Parathyroid adenoma (tissue), 2 donors: ENCODE results near the gene CLEC12A.

Experiments
- H2AFZ ChIP-seq: fragments of 300-600 bp; sonication (generic); one replicate; pipeline ENCODE4 v1.7.0; 2017; ENCODE audit warnings: antibody characterized with exemption, mild to moderate bottlenecking
- H3K27ac ChIP-seq: fragments of 300-600 bp; sonication (generic); one replicate; pipeline ENCODE4 v1.7.0; 2017
- H3K27me3 ChIP-seq: fragments of 300-600 bp; sonication (generic); one replicate; pipeline ENCODE4 v1.7.0; 2017; ENCODE audit warnings: low read length; ENCODE audit not compliant: control insufficient read depth, insufficient read depth
- H3K36me3 ChIP-seq: fragments of 300-600 bp; sonication (generic); one replicate; pipeline ENCODE4 v1.7.0; 2017; ENCODE audit warnings: low read length; ENCODE audit not compliant: control insufficient read depth, insufficient read depth
- H3K4me1 ChIP-seq: fragments of 300-600 bp; sonication (generic); one replicate; pipeline ENCODE4 v1.7.0; 2017; ENCODE audit warnings: control low read depth
- H3K4me2 ChIP-seq: fragments of 300-600 bp; sonication (generic); one replicate; pipeline ENCODE4 v1.7.0; 2017; ENCODE audit warnings: low read length
- H3K4me3 ChIP-seq: fragments of 300-600 bp; sonication (generic); one replicate; pipeline ENCODE4 v1.7.0; 2017; ENCODE audit warnings: low read depth, low read length
- H3K79me2 ChIP-seq: fragments of 300-600 bp; sonication (generic); one replicate; pipeline ENCODE4 v1.7.0; 2017; ENCODE audit warnings: control low read depth
- H3K9ac ChIP-seq: fragments of 300-600 bp; sonication (generic); one replicate; pipeline ENCODE4 v1.7.0; 2017; ENCODE audit warnings: mild to moderate bottlenecking
- H3K9me3 ChIP-seq: fragments of 300-600 bp; sonication (generic); one replicate; pipeline ENCODE4 v1.7.0; 2017; ENCODE audit warnings: low read length; ENCODE audit not compliant: control insufficient read depth
- TF ChIP-seq, protein P1 (sequence below): fragments of 300-600 bp; sonication (generic); IDR thresholded peaks from one replicate; pipeline ENCODE4 v1.7.0; 2017; ENCODE audit warnings: antibody characterized with exemption, mild to moderate bottlenecking
- donor health status: primary hyperparathyroidism.

Gene CLEC12A

DNA sequence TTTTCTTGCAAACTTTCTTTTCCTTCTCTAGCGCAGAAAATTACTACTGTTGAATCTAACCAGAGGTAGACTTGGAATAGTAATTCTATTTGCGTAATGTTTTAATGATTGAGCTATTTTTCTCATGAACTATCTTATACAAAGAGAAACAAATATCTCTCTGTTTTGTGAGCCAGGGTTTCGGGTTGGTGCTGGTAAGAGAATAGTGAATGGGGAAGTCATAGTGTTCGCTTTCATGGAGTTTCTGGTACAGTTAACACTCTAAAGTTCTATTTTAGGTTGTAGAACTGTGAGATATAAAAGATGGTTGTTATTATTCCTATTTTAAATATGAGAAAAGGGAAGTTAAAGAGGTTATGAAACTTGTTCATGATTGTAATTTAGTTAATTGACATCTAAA is 21.1 kb downstream of the CLEC12A start:
- Histone ChIP-seq H3K79me2 (no peaks in the 10 kb centered on the region), H3K4me1 (no peaks in the 10 kb centered on the region), H3K9me3 (no peaks in the 10 kb centered on the region), H2AFZ (no peak overlapping the region), H3K27ac (no peak overlapping the region), H3K9ac (no peak overlapping the region), H3K36me3 (no peaks in the 10 kb centered on the region), H3K27me3 (no peaks in the 10 kb centered on the region), H3K4me2 (no peak overlapping the region), H3K4me3 (no peak overlapping the region)
- TF ChIP-seq, protein P1, sequence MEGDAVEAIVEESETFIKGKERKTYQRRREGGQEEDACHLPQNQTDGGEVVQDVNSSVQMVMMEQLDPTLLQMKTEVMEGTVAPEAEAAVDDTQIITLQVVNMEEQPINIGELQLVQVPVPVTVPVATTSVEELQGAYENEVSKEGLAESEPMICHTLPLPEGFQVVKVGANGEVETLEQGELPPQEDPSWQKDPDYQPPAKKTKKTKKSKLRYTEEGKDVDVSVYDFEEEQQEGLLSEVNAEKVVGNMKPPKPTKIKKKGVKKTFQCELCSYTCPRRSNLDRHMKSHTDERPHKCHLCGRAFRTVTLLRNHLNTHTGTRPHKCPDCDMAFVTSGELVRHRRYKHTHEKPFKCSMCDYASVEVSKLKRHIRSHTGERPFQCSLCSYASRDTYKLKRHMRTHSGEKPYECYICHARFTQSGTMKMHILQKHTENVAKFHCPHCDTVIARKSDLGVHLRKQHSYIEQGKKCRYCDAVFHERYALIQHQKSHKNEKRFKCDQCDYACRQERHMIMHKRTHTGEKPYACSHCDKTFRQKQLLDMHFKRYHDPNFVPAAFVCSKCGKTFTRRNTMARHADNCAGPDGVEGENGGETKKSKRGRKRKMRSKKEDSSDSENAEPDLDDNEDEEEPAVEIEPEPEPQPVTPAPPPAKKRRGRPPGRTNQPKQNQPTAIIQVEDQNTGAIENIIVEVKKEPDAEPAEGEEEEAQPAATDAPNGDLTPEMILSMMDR, result no peak

DNA sequence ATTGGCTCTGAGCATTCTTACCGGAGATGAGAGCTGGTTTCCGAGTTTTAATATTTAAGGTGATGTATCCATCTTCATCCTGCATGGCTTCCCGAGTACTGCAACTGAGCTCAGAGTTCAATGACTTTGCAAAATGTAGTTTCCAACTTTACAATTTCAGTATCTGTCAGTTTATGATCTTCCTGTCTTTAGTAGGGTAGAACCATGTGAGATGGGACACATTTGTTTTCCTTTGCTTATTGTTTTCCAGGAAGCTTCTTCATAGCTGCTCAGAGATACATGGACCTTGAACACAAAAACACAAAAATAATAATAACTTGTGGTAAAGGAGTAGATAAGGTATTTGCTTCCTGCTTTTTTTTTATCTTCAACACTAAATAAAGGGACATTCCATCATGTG is 27.8 kb downstream of the CLEC12A start, which contains the start of gene CLEC1B:
CLEC1B (minus strand) TSS at position 106 of the 400 bp plus-strand sequence; CDS start at position 85, 21 bp downstream.
- Histone ChIP-seq H3K4me1 (no peaks in the 10 kb centered on the region), H2AFZ (no peak within 1 kb of the TSS)
- TF ChIP-seq, protein P1, result no peak

DNA sequence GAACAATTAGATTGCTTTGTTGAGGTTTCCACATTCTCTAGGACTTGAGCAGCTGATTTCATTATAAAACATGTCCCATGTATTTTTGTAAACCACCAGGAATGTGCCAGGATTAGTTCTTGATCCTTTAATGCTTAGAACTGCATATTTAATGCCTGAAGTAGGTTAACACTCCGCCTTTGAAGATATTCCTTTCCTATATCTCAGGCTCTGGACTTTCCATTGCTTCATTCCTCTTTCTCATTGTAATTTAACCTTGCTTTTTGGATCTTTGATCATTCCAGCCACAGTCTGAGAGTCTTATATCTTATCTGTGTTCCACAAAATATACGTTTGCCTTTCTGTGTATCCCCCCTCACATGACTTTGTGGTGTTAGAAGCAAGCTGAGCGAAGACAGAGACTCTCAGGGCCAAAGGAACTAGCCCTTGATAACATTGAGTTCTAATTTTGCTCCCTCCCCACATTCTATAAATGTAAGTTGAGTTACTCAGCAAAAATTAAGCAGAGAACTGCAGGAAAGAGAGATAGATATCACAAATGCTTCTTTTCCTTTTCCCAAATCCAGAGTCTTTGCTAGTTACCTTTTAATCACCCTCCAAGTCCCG is 30.1 kb downstream of the CLEC12A start:
- Histone ChIP-seq H3K4me3 (no peak overlapping the region), H2AFZ (no peak overlapping the region), H3K79me2 (no peaks in the 10 kb centered on the region), H3K36me3 (no peaks in the 10 kb centered on the region), H3K9ac (no peak overlapping the region), H3K9me3 (no peaks in the 10 kb centered on the region), H3K27ac (no peak overlapping the region), H3K4me2 (no peak overlapping the region), H3K27me3 (no peaks in the 10 kb centered on the region), H3K4me1 (no peaks in the 10 kb centered on the region)
- TF ChIP-seq, protein P1, result no peak

More for the DNA sequence above, 27.8 kb downstream of the CLEC12A start, which contains the start of gene CLEC1B:
- Histone ChIP-seq H3K36me3 (no peaks in the 10 kb centered on the region), H3K9me3 (no peaks in the 10 kb centered on the region), H3K4me2 (no peak within 1 kb of the TSS), H3K27me3 (no peaks in the 10 kb centered on the region), H3K9ac (no peak within 1 kb of the TSS), H3K27ac (no peak within 1 kb of the TSS), H3K79me2 (no peaks in the 10 kb centered on the region), H3K4me3 (no peak within 1 kb of the TSS)

DNA sequence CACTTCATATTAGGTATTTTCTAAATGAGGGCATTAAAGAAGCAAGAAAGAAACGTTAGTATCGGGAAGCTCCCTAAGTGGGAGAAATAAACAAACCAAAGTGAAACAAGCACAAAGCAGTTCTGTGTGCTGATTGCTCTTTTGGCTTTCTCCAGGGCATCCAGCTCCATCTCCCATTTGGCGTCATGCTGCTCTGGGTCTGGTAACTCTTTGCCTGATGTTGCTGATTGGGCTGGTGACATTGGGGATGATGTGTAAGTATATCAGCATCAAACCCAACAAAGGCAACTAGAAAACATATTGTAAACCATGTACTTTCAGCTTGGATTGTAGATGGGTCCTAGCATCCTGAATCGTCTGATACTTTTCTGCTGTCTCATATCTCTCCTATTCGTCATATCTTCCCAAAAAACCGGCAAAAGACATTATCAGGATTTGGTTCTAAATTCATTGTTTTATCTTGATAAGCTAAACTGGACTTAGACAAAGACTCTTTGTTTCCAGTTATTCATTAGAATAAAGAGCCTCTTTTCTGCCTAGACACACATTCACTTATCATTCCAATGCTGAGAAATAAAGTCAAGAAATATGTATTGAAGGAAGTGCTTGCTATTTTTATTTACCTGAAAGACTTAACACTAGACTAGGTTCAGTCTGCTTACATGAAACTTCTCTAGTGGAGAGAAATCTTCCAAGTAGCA is 41.6 kb downstream of the CLEC12A start:
- no peak overlapping the region for H3K4me3 ChIP-seq

More for the DNA sequence above, 41.6 kb downstream of the CLEC12A start:
- Histone ChIP-seq H2AFZ (no peak overlapping the region), H3K27me3 (no peaks in the 10 kb centered on the region), H3K9me3 (no peaks in the 10 kb centered on the region), H3K36me3 (no peaks in the 10 kb centered on the region), H3K27ac (no peak overlapping the region), H3K79me2 (no peaks in the 10 kb centered on the region), H3K4me1 (no peaks in the 10 kb centered on the region), H3K9ac (no peak overlapping the region), H3K4me2 (no peak overlapping the region)
- TF ChIP-seq, protein P1, result no peak
